Hematopoietic multipotent progenitor cell treated with erythropoietin and hydrocortisone succinate and interleukin-3 and kit ligand, for 4 days (in vitro differentiated cells): ENCODE data around the gene USP11.

ENCODE experiments used
- DNase-seq: peaks from one replicate; pipeline ENCODE4 v3.0.0-alpha.2; 2015

The USP11 gene

DNA sequence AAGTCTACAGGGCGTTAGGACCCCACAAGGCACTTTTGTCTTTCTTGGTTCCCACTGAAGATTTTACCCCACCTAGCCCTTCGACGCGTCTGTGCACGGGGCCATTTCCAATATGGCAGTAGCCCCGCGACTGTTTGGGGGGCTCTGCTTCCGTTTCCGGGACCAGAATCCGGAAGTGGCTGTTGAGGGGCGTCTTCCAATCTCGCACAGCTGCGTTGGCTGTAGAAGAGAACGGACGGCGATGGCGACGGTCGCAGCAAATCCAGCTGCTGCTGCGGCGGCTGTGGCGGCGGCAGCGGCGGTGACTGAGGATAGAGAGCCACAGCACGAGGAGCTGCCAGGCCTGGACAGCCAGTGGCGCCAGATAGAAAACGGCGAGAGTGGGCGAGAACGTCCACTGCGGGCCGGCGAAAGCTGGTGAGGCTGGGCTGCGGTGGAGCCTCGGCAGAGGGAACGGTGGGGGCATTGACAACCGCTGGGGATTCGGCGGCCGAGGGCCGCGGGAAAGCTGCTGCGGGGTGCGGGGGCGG is at the start of gene USP11:
Gene USP11 (plus strand): TSS at position 207 of the 530 bp plus-strand sequence. CDS start 35 bp downstream, at position 242.
- DNase-seq = peak; percentile 87

DNA sequence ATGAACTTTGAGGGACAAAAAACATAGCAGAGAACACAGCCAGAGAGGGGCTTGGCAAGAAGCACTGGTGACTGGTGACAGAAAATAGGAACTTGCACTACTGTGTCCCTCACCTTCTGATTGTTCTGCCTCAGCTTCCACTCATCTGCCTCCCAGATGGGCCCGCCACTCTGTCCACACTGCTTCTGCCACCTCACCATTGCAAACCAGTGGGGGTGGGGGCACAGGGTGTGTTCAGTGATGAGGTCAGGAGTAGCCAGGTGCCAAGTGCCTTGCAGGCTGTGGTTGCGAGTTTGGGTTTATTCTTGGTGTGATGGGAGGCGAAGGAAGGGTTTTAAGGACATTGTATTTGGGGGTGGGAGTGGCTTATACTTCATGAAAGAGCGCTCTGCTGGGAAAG is 48.3 kb upstream of the USP11 start:
- DNase-seq = no peak

DNA sequence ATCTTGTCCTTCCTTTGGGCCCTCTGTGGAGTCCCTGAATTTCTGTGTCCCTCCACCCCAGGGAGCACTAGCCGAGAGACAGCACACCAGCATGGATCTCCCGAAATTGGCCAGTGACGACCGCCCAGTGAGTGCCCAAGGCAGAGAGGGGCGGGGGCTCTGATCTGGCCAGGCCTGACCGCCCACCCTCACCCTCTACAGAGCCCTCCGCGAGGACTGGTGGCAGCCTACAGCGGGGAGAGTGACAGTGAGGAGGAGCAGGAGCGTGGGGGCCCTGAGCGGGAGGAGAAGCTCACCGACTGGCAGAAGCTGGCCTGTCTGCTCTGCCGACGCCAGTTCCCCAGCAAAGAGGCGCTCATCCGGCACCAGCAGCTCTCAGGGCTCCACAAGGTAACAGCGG is 47.6 kb upstream of the USP11 start:
- no peak for DNase-seq

DNA sequence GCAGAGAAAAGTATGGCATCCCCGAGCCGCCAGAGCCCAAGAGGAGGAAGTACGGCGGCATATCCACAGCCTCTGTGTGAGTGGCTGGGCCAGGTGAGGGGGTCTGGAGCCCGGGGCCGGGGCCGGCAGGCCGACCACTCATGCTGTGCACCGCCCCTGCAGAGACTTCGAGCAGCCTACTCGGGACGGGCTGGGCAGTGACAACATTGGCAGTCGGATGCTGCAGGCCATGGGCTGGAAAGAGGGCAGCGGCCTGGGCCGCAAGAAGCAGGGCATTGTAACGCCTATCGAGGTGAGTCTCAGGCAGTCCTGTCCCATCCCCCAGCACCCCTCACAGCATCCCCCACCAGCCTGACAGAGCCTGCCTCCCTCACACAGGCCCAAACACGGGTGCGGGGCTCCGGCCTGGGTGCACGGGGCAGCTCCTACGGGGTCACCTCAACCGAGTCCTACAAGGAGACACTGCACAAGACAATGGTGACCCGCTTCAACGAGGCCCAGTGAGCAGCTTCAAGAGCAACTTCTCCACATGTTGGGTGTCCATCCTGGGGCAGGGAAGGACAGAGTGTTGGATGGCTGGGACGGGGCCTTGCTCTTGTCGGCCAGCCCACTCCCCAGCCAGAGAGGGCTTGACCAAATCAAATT is 46.6 kb upstream of the USP11 start:
- DNase-seq = no peak

DNA sequence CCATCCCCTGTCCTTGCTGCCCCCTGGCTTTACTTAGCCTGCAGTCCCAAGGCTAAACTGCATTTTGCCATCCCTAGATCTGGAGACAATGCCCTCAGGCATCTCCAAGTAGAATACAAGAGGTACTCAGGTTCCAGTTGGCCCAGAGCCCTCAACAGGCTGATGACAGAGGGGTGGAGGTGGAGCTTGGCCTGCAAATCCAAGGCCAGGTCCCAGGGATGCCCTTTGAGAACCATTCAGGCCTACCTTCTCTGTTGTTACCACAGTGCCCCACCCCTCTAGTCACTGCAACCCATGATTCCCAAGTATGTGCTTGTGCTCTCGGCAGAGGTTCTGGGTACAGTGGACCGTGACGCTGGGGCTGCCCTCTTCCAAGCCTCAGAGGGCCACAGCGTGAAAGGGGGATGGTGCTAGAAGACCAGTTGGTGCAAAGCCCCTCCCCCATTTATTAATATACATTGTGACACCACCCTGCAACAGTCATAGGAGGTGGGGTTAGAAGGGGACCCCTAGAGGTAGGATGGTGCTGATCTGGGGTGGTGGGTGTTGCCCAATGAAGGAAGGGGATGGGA is 45.6 kb upstream of the USP11 start:
- DNase-seq = no peak

DNA sequence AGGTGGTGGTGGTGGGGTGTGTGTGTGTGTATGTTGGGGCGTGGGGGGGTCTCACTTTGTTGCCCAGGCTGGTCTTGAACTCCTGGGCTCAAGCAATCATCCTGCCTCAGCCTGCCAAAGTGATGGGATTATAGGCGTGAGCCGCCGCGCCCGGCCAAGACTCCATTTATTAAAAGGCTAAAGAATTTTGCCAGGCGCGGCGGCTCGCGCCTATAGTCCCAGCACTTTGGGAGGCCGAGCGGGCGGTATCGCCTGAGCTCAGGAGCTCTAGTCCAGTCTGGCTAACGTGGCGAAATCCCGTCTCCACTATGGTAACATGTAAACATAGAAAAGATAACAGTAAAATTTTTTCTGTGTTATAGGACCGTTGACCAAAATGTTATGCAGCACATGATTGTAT is 42.9 kb upstream of the USP11 start:
- no peak for DNase-seq

DNA sequence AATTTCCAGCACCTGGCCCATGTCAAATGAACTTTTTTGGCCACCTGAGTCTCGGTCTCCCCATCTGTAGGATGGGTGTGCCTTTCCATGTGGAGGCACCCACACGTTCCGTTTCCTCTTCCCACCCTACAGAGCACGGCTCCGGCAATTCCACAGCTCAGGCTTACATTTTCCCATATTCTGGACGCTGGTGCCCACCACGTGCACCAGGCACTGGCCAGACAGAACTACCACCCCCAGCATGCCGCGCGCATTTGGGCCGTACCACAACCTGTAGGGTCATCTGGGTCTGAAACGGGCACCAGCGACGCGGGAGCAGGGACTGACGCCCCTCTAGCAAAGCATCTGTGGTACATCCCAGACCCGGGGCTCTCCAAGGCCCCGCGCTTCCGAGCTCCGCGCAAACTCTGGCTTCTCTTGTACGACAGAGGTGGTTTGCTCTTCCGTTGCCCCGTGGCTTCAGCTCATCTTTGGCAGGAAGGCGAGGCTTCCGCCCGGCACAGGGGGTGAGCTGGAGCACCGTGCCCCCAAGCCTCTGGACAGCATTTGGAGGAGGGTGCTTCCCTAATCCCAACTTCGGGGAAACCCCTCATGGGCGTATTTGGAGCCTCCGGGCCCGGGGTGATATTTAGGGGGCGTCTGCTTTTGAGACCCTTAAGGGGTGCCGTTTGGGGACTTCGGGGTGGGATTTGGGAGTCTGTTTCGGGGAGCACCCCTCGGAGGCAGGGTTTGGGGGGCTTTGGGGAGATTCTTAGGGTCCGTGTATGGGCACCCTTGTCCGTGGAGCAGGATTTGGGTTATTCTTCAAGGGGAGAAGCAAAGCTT is 42.2 kb upstream of the USP11 start:
- DNase-seq = peak; percentile 96

DNA sequence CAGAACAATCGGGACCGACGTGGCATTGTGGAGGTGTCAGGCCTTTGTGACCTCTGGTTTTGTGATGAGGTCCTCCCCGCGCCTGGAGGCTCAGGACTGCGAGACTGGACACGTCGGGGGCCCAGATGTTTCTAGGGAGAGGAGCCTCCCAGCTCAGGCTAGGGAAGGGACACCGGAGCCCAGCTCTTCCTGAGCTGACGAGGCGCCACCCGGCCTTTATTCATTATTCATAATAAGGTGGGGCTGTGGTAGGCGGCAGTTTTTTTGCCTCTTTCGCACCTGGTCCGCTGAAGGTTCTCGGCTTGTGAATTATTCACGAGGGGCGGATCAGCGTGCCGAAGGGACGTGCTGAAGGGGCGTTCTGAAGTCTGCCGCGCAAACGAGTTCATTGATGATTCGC is 41.5 kb upstream of the USP11 start:
- DNase-seq = peak; percentile 49

DNA sequence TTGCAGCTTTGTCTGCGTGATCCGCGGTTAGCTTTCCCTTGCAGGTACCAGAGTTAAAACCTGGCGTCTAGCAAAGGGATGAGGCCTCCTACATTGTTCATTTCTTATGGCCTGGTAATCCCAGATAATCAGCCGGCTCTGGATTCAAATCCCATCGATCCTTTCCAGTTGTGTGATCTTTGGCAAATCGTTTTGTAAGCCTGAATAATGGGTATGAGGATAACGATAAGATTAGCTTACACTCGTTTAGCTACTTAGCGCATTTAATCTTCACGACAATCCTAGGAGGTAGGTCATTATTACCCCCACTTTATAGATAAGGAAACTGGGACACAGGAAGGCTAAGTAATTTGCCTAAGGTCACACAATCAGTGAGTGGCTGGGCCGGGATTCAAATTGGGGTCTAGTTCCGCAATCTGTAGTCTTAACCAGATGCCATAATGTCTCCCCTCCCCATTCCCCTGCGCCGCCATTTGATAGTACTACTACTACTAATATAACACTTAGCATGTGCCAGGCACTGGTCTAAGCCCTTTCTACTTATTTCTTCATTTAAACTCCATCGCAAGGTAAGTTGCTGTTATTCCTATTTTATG is 40.9 kb upstream of the USP11 start:
- no peak for DNase-seq

DNA sequence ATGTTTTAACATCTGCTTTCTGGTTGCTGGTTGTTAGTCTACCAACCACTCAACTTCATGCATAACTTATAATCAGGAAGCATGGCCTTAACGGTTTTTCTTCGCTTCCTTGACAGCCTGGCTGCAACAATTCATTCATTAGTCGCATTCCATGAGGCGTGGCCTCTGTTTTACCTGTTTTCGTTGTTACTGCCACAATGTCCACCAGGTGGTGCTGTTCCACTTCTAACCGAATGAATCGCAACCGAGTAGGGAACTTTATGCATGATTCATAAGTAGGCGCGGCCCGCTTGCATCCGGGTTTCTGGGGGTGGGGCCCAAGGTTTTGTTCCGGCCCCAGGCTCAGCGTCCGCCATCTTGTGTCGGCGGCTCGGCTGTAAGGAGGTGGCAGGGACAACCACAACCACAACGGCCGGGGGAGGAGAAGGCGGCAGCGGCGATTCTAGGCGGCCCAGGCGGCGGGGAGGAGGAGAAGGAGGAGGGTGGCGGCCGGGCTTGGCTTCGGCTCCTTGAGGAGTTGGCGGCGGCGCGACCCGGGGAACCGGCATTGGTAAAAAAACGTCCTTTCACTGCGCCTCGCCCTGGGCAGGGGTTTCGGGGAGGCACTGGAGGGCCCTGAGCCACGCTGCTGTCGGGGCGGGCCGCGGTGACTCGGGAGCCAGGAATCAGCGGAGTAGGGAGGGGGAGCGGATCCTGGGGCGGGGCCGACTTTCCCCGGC is 39.2 kb upstream of the USP11 start, which contains the start of gene UBA1:
Gene UBA1 (plus strand): TSS at position 355 of the 719 bp plus-strand sequence. CDS start 4,974 bp downstream, outside the sequence.
- DNase-seq = peak; percentile 97

DNA sequence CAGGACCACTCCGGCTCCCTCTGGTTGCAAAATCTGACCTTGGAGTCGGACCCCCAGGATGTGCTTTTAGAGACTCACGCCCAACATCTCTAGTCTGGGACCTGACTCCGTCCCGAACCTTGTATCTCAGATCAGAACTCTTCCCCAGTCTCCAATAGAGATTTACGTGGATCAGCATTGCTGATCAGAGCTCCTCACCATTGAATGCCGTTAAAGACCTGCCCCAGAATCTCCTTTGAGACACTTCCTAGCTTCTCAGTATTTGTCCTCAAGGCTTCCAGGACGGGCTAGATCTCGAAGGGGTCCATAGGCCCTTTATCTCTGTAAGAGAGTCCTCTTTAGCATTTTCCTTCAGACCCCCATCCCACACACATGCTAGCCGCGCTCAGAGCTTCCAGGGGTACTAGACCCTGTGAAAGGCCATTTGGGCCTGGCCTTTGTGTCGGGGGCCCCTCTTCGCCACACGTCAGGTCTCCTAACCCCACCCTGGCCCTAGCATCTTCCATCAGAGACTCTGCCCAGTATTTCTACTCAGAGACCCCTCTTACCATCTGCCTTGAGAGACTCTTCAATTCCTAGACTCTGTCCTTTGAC is 38.5 kb upstream of the USP11 start:
- no peak for DNase-seq

DNA sequence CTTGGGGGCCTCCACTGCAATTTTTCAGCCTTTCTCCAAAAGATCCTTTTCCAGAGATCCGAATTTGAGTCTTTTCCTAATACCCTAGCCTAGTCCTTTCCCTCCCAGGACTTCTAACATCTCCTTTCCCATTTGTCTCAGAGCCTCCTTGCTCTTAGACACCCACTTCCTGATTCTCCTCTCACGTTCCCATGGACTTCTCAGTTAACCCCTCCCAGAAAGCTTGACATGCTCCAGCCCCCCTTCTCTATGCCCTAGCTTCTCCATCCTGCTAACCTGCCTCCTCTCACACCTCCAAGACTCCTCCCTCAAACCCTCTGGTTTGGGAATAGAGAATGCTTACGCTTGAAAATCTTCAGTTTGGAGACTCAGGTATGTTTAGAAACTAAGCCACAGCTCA is 36.7 kb upstream of the USP11 start:
- no peak for DNase-seq

DNA sequence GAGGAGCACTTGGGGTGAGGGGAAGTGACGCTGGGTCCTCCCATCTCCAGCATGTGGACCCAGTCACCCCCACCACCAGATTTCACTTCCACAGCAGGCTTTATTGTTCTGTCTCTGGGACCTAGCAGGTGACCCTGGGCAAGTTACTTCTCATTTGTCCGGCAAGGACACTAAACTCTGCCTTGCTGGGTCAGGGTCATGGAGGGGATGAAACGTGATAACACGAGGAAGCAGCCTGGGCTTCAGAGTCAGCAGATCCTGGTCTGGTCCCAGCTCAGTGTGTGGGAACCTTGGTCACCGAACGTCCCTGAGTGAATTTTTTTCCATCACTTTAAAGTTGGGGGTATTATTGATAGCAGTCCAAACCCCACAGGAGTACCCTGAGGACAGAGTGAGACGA is 35.3 kb upstream of the USP11 start:
- DNase-seq = no peak

DNA sequence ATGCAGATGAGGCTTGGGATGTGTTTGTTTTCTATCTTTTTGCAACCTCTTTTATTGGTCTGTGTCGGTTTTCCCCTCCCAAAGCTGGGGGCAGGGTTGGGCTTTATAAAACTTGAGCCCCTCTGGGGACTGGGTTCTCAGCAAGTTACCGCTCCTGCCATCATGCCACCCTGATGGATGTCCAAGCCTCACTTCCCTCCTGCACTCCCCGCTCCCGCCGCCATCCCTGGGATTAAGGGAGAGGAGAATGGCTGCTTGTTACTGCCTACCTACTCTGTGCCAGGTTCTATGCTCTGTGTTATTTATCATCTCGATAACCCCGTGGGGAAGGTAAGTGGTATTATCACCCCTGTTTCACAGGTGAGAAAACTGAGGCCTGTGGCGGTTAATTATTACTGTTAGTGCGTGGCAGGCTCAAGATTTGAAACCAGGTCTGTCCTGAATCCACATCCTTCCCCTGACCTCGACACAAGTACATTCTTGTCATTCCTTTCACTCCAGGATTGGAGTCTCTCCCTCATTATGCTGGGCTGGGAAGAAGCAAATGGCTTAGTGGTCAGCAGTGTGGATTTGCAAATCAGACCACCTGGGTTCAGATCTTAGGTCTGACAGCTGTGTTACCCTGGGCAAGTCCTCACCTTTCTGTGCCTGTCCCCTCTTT is 34.7 kb upstream of the USP11 start:
- DNase-seq = no peak

DNA sequence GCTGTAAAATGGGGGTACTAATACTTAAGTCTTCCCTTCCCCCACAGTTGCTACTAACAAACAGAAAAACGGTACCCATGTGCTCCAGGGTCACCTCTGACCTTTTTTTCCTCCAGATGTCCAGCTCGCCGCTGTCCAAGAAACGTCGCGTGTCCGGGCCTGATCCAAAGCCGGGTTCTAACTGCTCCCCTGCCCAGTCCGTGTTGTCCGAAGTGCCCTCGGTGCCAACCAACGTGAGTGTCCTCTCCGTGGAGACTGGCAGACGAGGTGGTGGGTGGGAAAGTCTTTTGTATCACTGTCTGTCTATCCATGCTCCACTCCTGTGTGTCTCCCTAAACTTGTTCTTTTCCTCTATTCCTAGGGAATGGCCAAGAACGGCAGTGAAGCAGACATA is 34.1 kb upstream of the USP11 start:
- no peak for DNase-seq

DNA sequence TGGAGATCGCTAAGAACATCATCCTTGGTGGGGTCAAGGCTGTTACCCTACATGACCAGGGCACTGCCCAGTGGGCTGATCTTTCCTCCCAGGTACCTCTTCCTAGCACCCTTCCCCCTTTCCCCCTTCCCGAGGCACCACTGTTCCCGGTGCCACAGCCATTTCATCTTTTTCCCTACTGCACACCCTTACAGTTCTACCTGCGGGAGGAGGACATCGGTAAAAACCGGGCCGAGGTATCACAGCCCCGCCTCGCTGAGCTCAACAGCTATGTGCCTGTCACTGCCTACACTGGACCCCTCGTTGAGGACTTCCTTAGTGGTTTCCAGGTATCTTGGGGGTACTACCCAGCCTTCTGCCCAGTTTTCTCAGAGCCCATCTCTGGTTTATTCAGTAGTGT is 33.5 kb upstream of the USP11 start:
- no peak for DNase-seq

DNA sequence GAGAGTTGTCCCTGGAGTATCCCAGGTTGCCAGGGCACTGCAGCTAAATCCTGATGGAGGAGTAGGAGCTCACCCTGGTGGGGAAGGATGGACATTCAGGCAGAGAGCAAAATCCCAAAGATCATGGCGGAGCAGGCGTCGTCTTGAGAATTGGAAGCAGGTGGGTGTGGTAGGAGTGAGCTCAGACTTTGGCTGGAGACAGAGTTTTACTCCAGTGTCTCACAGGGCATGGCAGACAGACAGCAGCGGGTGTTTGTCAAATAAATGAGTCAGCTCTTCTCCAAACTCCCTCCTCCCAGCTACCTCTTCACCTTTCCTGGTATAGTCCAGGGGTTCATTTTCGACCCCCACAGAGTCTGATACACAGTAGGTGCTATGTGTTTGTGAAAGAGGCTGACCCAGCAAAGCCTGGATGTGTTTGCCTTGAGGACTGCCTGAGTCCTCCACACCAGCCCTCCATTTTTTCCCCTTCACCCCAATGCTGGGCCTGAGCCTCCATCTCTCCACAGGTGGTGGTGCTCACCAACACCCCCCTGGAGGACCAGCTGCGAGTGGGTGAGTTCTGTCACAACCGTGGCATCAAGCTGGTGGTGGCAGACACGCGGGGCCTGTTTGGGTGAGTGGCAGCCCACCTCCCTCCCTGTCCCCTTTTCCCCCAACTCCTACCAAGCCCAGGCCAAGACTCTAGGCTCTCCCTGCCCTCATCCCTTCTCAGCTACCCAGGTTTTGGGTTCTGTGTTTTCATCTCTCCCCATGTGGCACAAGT is 32.2 kb upstream of the USP11 start:
- no peak for DNase-seq

DNA sequence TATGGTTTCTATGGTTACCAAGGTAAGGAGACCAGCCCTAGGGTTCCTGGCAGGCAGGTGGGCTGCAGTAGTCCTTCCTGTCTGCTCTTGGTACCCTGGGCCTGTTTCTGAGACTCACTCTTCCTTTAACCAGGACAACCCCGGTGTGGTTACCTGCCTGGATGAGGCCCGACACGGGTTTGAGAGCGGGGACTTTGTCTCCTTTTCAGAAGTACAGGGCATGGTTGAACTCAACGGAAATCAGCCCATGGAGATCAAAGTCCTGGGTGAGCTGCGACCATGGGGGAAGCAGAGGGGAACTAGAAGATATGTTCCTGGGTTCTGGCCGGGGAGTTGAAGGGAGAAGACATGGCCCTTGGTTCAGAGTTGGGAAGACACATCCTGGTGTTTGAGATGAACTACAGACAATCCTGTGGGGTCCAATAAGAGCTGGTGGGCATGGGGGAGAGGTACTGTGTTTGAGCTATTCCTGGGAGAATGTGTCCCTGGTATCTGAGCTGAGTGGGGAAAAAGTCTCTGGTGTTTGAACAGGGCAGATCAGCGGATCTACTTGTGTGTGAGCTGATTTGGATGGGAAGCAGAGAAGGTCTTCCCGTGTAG is 31.4 kb upstream of the USP11 start:
- no peak for DNase-seq

DNA sequence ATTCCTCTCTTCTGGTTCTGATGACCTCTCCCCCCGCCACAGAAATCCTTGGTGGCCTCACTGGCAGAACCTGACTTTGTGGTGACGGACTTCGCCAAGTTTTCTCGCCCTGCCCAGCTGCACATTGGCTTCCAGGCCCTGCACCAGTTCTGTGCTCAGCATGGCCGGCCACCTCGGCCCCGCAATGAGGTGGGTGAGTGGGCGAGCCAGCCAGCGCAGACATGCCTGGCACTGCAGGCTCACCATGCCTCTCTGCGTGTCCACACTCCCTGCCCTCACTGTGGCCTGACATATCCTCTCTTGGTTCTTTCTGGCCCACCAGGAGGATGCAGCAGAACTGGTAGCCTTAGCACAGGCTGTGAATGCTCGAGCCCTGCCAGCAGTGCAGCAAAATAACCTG is 30.5 kb upstream of the USP11 start:
- DNase-seq = no peak

DNA sequence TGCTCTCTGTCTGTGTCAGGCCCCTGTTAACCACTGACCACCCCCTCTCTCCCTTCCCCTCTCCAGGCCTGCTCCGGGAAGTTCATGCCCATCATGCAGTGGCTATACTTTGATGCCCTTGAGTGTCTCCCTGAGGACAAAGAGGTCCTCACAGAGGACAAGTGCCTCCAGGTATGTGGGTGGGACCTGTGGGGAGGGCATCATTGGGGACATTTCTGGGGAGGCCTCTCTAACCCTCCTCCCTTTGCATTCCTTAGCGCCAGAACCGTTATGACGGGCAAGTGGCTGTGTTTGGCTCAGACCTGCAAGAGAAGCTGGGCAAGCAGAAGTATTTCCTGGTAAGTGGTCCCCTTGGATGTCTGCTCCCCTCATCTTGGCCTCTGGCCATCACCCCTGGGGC is 29.9 kb upstream of the USP11 start:
- DNase-seq = no peak

DNA sequence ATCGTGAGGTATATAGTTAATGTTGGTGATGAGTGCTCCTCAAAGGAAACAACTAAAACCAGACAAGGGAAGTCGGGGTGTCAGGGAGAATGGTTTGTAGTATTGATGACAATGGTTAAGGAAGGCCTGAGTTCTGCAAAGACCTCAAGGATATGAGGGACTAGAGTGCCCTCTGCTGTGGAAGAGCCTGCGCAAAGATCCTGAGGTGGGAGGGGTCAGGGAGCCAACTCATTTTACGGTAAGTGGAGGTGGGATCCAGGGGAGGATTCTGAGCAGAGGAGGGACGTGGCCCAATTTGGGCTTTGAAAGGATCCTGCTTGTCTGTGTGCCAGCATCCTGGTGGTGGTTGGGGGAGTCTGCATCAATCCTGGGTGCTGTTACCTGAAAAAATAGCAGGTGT is 27.8 kb upstream of the USP11 start:
- DNase-seq = no peak
